Smooth muscle cell (in vitro differentiated cells): Measurements from ENCODE around the gene DAPK2. TPM values are rescaled to one million over a fixed set of nuclear protein-coding genes. Genes with fewer than 3 reads are reported as not detected.

Experiments
- DNase-seq: peaks from one replicate; lab custom pipeline; 2025; ENCODE audit not compliant: unreplicated experiment; lab: John Stamatoyannopoulos, UW
- H2AFZ ChIP-seq: fragments of 200-600 bp; sonication (generic); 2 replicates; pipeline ENCODE4 v1.6.0; 2016; ENCODE audit warnings: antibody characterized with exemption, low read depth, mild to moderate bottlenecking
- H3F3A ChIP-seq: fragments of 200-600 bp; sonication (generic); 2 replicates; pipeline ENCODE4 v1.6.0; 2017; ENCODE audit warnings: antibody characterized with exemption, low read depth
- H3K27ac ChIP-seq: fragments of 200-600 bp; sonication (generic); 2 replicates; pipeline ENCODE4 v1.5.1; 2016; ENCODE audit warnings: low read depth, mild to moderate bottlenecking
- H3K27me3 ChIP-seq: fragments of 200-600 bp; sonication (generic); 2 replicates; pipeline ENCODE4 v1.6.1; 2016; ENCODE audit warnings: low read depth, mild to moderate bottlenecking
- H3K36me3 ChIP-seq: fragments of 200-600 bp; sonication (generic); 2 replicates; pipeline ENCODE4 v1.5.1; 2016; ENCODE audit warnings: low read depth
- H3K4me1 ChIP-seq: fragments of 200-600 bp; sonication (generic); 2 replicates; pipeline ENCODE4 v1.5.1; 2016; ENCODE audit warnings: low read depth
- H3K4me2 ChIP-seq: fragments of 200-600 bp; sonication (generic); 2 replicates; pipeline ENCODE4 v1.6.0; 2016; ENCODE audit warnings: mild to moderate bottlenecking
- H3K4me3 ChIP-seq: fragments of 200-600 bp; sonication (generic); 2 replicates; pipeline ENCODE4 v1.5.1; 2016; ENCODE audit warnings: mild to moderate bottlenecking
- H3K79me2 ChIP-seq: fragments of 200-600 bp; sonication (generic); 2 replicates; pipeline ENCODE4 v1.6.0; 2016; ENCODE audit warnings: low read depth, mild to moderate bottlenecking
- H3K9ac ChIP-seq: fragments of 200-600 bp; sonication (generic); 2 replicates; pipeline ENCODE4 v1.6.0; 2016; ENCODE audit warnings: low read depth
- H3K9me3 ChIP-seq: fragments of 200-600 bp; sonication (generic); replicated peaks from 2 replicates; pipeline ENCODE4 v1.5.1; 2016; ENCODE audit warnings: low read depth
- H4K20me1 ChIP-seq: fragments of 200-600 bp; sonication (generic); 2 replicates; pipeline ENCODE4 v1.6.0; 2016; ENCODE audit warnings: low read depth
- CTCF ChIP-seq: fragments of 200-600 bp; sonication (generic); IDR thresholded peaks from 2 replicates; pipeline ENCODE4 v1.5.1; 2017; ENCODE audit warnings: borderline replicate concordance, mild to moderate bottlenecking, antibody characterized with exemption; ENCODE audit not compliant: insufficient read depth, poor library complexity, severe bottlenecking
- WGBS: methylation state at CpG from one replicate; pipeline ENCODE4 v1.1.7; 2016; ENCODE audit warnings: low lambda C conversion rate; 5-methylcytosine and 5-hydroxymethylcytosine counted together
- polyA plus RNA-seq: library from polyadenylated mRNA; unstranded; fragments of >200 nt; fragmentation: Nextera tagmentation; extraction: Ambion mirVana; gene quantifications from 2 replicates; pipeline ENCODE4 v1.2.1, GENCODE V29; 2016
- total RNA-seq: library from RNA; depleted of rRNA; stranded (reverse); fragments of >200 nt; gene quantifications from 2 replicates; pipeline ENCODE4 v1.2.3, GENCODE V29; 2014

DAPK2 gene
- total and polyA plus RNA-seq, 2 experiments from 2014 or later = not detected

GRCh38 chr15:63987796-63988378 lies 58.4 kb downstream of the DAPK2 start:
- no peak for TF ChIP-seq CTCF
- Histone ChIP-seq H3K4me3 (no peak overlapping the region), H2AFZ (no peak overlapping the region), H3K79me2 (no peaks in the 10 kb centered on the region), H3K27ac (no peak overlapping the region), H3K9me3 (no peaks in the 10 kb centered on the region), H3K4me1 (no peaks in the 10 kb centered on the region), H3K36me3 (no peaks in the 10 kb centered on the region), H3K27me3 (no peaks in the 10 kb centered on the region), H3K4me2 (no peak overlapping the region), H3F3A (no peaks in the 10 kb centered on the region), H3K9ac (no peak overlapping the region), H4K20me1 (no peaks in the 10 kb centered on the region)
- WGBS = 89% methylated on average over 4 of the region's 4 CpGs
- no peak for DNase-seq

- WGBS = 93% methylated on average over 3 of the region's 3 CpGs
Observed at GRCh38 chr15:63986751-63987341, 59.4 kb downstream of the DAPK2 start.

GRCh38 chr15:63986185-63986680 lies 60.1 kb downstream of the DAPK2 start:
- H2AFZ ChIP-seq = no peak overlapping the region
- 93% methylated on average over 6 of the region's 6 CpGs for WGBS
- H3K4me2 ChIP-seq = no peak overlapping the region

More at GRCh38 chr15:63986751-63987341, 59.4 kb downstream of the DAPK2 start:
- H3K9ac ChIP-seq = no peak overlapping the region
- H3K27me3 ChIP-seq = no peaks in the 10 kb centered on the region
- no peaks in the 10 kb centered on the region for H3K4me1 ChIP-seq
- H3K4me3 ChIP-seq = no peak overlapping the region
- H3K27ac ChIP-seq = no peak overlapping the region
- H3K36me3 ChIP-seq = no peaks in the 10 kb centered on the region
- H2AFZ ChIP-seq = no peak overlapping the region
- H3K4me2 ChIP-seq = no peak overlapping the region
- no peaks in the 10 kb centered on the region for H3K9me3 ChIP-seq
- no peak for TF ChIP-seq CTCF
- no peak for DNase-seq
- H3F3A ChIP-seq = no peaks in the 10 kb centered on the region
- no peaks in the 10 kb centered on the region for H3K79me2 ChIP-seq
- no peaks in the 10 kb centered on the region for H4K20me1 ChIP-seq

More at GRCh38 chr15:63986185-63986680, 60.1 kb downstream of the DAPK2 start:
- DNase-seq = no peak
- H4K20me1 ChIP-seq = no peaks in the 10 kb centered on the region
- TF ChIP-seq CTCF = no peak
- no peak overlapping the region for H3K4me3 ChIP-seq
- no peaks in the 10 kb centered on the region for H3K4me1 ChIP-seq
- H3K27ac ChIP-seq = no peak overlapping the region
- no peaks in the 10 kb centered on the region for H3K36me3 ChIP-seq
- no peaks in the 10 kb centered on the region for H3K9me3 ChIP-seq
- no peaks in the 10 kb centered on the region for H3K27me3 ChIP-seq
- H3K9ac ChIP-seq = no peak overlapping the region
- H3K79me2 ChIP-seq = no peaks in the 10 kb centered on the region
- H3F3A ChIP-seq = no peaks in the 10 kb centered on the region
